ENCODE measurements around the gene RGSL1. TPM values are rescaled to one million over a fixed set of nuclear protein-coding genes. Genes with fewer than 3 reads are reported as not detected.

Gene RGSL1
- total and polyA plus RNA-seq, 2 donors (not counting 1 experiment from before 2014, with no cell fraction given), result not detected

- peak within 1 kb of the TSS; percentile 69 to 98 (median 78) for H3K4me3 ChIP-seq (replicated peaks in 1 of 4; ENCODE audit: control extremely low read depth in 1 of 4, insufficient read depth in 1 of 4, low read depth in 3 of 4, low read length in 4 of 4)
- TF ChIP-seq EZH2 (IDR thresholded peaks at IDR 0.05; ENCODE audit: low read length, missing control alignments) (no peak), CTCF (conservative IDR thresholded peaks at IDR 0.05 in 1 of 2, IDR thresholded peaks at IDR 0.05 in 1 of 2; ENCODE audit: low read depth in 1 of 2, low read length in 2 of 2) (no peak)
- H3K79me2 ChIP-seq (ENCODE audit: control insufficient read depth, insufficient read depth, low read length), result no peaks in the 10 kb centered on the region
- H3K27ac ChIP-seq (ENCODE audit: insufficient read depth, low read length), result peak within 1 kb of the TSS; percentile 86
- H3K4me2 ChIP-seq (ENCODE audit: extremely low read depth, insufficient read depth, low read length), result peak within 1 kb of the TSS; percentile 76
- peaks cover 2% of the 10 kb centered on the region for H3K4me1 ChIP-seq (ENCODE audit: control insufficient read depth, extremely low read depth, insufficient read depth, low read length)
- DNase-seq (ENCODE audit: low read depth in 2 of 2), result peak; percentile 71 to 75
- no peaks in the 10 kb centered on the region for H3K36me3 ChIP-seq (ENCODE audit: control insufficient read depth, insufficient read depth, low read length)
- H2AFZ ChIP-seq (ENCODE audit: low read length), result peak within 1 kb of the TSS; percentile 93
- H3K9me3 ChIP-seq (ENCODE audit: control insufficient read depth, insufficient read depth, low read depth, low read length), result no peaks in the 10 kb centered on the region
- H3K9ac ChIP-seq (ENCODE audit: insufficient read depth, low read length), result peak within 1 kb of the TSS; percentile 74
- H3K27me3 ChIP-seq (ENCODE audit: control insufficient read depth, insufficient read depth, low read length), result no peaks in the 10 kb centered on the region
- no peaks in the 10 kb centered on the region for H4K20me1 ChIP-seq (ENCODE audit: control insufficient read depth, extremely low read depth, insufficient read depth, low read length)
These were observed 138.8 kb downstream of the RGSL1 start, which contains the start of gene RNASEL for GRCh38 chr1:182588500-182589396. Gene RNASEL, minus strand, starts transcription at chr1:182589256. Its CDS starts 2,450 bp downstream, at chr1:182586806.

GRCh38 chr1:182589520-182589919, 139.6 kb downstream of the RGSL1 start:
- Histone ChIP-seq H3K27me3 (ENCODE audit: control insufficient read depth, insufficient read depth, low read length) (no peaks in the 10 kb centered on the region), H2AFZ (ENCODE audit: low read length) (peak overlapping the region; percentile 93), H3K4me3 (replicated peaks in 1 of 4; ENCODE audit: control extremely low read depth in 1 of 4, insufficient read depth in 1 of 4, low read depth in 3 of 4, low read length in 4 of 4) (peak overlapping the region in 1 of 4 experiments; percentile 98), H3K4me1 (ENCODE audit: control insufficient read depth, extremely low read depth, insufficient read depth, low read length) (peaks cover 2% of the 10 kb centered on the region), H3K4me2 (ENCODE audit: extremely low read depth, insufficient read depth, low read length) (no peak overlapping the region), H3K36me3 (ENCODE audit: control insufficient read depth, insufficient read depth, low read length) (no peaks in the 10 kb centered on the region), H3K9ac (ENCODE audit: insufficient read depth, low read length) (no peak overlapping the region), H3K79me2 (ENCODE audit: control insufficient read depth, insufficient read depth, low read length) (no peaks in the 10 kb centered on the region), H3K9me3 (ENCODE audit: control insufficient read depth, insufficient read depth, low read depth, low read length) (no peaks in the 10 kb centered on the region), H3K27ac (ENCODE audit: insufficient read depth, low read length) (no peak overlapping the region), H4K20me1 (ENCODE audit: control insufficient read depth, extremely low read depth, insufficient read depth, low read length) (no peaks in the 10 kb centered on the region)
- TF ChIP-seq EZH2 (IDR thresholded peaks at IDR 0.05; ENCODE audit: low read length, missing control alignments) (no peak), CTCF (conservative IDR thresholded peaks at IDR 0.05 in 1 of 2, IDR thresholded peaks at IDR 0.05 in 1 of 2; ENCODE audit: low read depth in 1 of 2, low read length in 2 of 2) (no peak)
- no peak for DNase-seq (ENCODE audit: low read depth in 2 of 2)

- no peak for TF ChIP-seq CTCF (conservative IDR thresholded peaks at IDR 0.05 in 1 of 2, IDR thresholded peaks at IDR 0.05 in 1 of 2; ENCODE audit: low read depth in 1 of 2, low read length in 2 of 2)
- no peak for TF ChIP-seq EZH2 (IDR thresholded peaks at IDR 0.05; ENCODE audit: low read length, missing control alignments)
- Histone ChIP-seq H3K9ac (ENCODE audit: insufficient read depth, low read length) (no peak overlapping the region), H3K27me3 (ENCODE audit: control insufficient read depth, insufficient read depth, low read length) (no peaks in the 10 kb centered on the region), H3K4me1 (ENCODE audit: control insufficient read depth, extremely low read depth, insufficient read depth, low read length) (peaks cover 2% of the 10 kb centered on the region), H3K4me2 (ENCODE audit: extremely low read depth, insufficient read depth, low read length) (no peak overlapping the region), H3K36me3 (ENCODE audit: control insufficient read depth, insufficient read depth, low read length) (no peaks in the 10 kb centered on the region), H3K79me2 (ENCODE audit: control insufficient read depth, insufficient read depth, low read length) (no peaks in the 10 kb centered on the region), H3K27ac (ENCODE audit: insufficient read depth, low read length) (no peak overlapping the region), H3K9me3 (ENCODE audit: control insufficient read depth, insufficient read depth, low read depth, low read length) (no peaks in the 10 kb centered on the region), H3K4me3 (replicated peaks in 1 of 4; ENCODE audit: control extremely low read depth in 1 of 4, insufficient read depth in 1 of 4, low read depth in 3 of 4, low read length in 4 of 4) (no peak overlapping the region), H4K20me1 (ENCODE audit: control insufficient read depth, extremely low read depth, insufficient read depth, low read length) (no peaks in the 10 kb centered on the region), H2AFZ (ENCODE audit: low read length) (no peak overlapping the region)
- no peak for DNase-seq (ENCODE audit: low read depth in 2 of 2)
These were observed 140.0 kb downstream of the RGSL1 start for GRCh38 chr1:182589931-182590330.

Data from fibroblast of lung (primary cell).